ENCODE measurements around the gene PHYKPL.
"Not testable (repeated sequence)": the region's sequence is repeated elsewhere in the genome, so short reads cannot be mapped to it uniquely, and the experiment has no call there.

PHYKPL gene

DNA sequence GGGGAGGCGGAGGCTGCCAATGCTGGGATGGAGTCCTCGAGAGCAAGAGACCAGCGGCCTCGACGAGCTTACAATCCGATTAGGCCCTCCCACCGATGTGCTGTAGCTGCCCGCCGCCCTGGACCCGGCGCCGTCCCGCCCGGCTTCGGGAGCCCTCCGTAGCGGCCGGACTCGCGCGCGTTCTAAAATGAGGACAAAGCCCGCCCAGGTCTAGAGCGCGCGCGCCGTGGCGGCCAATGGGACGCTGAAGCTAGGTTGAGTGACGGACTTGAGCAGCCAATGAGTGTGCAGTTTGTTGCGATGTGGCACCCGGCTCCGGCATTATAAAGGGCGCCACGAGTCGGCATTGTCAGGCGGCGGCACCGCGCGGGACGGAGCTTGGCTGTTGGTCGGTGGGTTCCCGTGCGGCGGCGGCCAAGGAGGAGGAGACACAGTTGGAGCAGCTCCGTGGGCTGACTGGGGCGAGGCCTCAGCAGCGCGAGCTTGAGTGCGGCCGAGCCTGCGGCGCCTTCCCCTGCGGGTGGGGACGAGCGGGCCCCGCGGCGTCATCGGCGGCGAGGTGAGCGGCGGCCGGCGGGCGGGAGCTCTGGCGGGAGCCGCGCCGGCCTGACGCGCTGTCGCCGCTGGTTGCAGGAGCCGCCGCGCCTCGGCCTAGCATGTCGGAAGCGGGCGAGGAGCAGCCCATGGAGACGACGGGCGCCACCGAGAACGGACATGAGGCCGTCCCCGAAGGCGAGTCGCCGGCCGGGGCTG, 28.2 kb downstream of the PHYKPL start, which contains the start of gene HNRNPAB:
HNRNPAB (plus strand) TSS at position 352 of the 753 bp plus-strand sequence; CDS start at position 657, 305 bp downstream.
- Mint-ChIP-seq H3K9me3 (ENCODE audit: low read depth) (no peaks in the 10 kb centered on the region), H3K27ac (peak within 1 kb of the TSS; percentile 99), H3K27me3 (no peaks in the 10 kb centered on the region), H3K4me1 (ENCODE audit: low read depth) (peaks cover 30% of the 10 kb centered on the region), H3K36me3 (peaks cover 17% of the 10 kb centered on the region), H3K4me3 (peak within 1 kb of the TSS; percentile 97)

DNA sequence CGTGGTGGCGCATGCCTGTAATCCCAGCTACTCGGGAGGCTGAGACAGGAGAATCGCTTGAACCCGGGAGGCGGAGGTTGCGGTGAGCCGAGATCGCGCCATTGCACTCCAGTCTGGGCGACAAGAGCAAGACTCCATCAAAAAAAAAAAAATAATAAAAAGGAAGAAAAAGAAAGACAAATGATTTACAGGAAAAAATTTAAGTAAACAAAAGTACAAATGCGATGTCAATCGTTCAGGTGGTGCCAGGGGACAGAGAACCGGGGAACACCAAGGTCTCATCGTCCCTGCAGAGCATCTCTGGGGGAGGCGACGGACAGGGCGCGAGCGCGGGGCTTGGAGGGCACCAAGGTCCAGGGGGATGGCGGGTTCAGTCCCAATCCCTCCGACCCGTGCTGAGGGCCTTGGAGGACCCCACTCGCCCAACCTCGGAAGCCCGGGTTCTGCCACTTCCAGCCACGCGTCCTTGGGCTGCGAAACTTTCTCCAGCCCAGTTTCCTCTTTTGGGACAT, 28.9 kb downstream of the PHYKPL start:
- Mint-ChIP-seq H3K27me3 (no peaks in the 10 kb centered on the region), H3K4me1 (ENCODE audit: low read depth) (peaks cover 27% of the 10 kb centered on the region), H3K4me3 (peak overlapping the region; percentile 97), H3K27ac (peak overlapping the region; percentile 99), H3K9me3 (ENCODE audit: low read depth) (no peaks in the 10 kb centered on the region), H3K36me3 (peaks cover 17% of the 10 kb centered on the region)

DNA sequence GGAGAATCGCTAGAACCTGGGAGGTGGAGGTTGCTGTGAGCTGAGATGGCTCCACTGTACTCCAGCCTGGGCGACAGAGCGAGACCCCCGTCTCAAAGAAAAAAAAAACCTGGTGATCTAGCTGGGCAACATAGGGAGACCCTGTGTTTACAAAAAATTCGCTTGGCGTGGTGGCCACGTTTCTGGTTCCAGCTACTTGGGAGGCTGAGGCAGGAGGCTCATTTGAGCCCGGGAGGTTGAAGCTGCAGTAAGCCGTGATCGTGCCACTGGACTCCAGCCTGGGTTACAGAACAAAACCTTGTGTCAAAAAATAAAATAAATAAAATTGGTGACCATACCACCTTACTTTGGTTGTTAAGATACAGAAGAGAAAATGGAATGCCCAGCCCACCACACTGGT, 30.1 kb downstream of the PHYKPL start:
- Mint-ChIP-seq H3K36me3 (peaks cover 14% of the 10 kb centered on the region), H3K4me3 (peak overlapping the region; percentile 77), H3K27ac (no peak overlapping the region)

DNA sequence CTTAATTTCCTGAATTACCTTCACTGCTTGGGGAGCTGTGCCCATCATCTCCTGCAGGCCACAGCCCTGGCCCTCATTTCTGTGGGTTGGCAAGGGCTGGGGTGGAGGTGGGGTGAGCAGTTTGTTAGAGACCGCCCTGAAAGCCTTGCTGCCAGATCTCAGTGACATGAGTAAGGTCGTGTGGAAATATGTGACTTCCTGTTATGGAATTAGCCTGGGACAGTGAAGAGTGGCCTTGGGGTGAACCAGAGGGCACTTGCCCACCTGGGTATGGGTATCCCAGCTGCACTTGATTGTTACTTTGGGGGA, 30.7 kb downstream of the PHYKPL start:
- peak overlapping the region; percentile 51 for H3K4me3 Mint-ChIP-seq

More for the DNA sequence above, 30.1 kb downstream of the PHYKPL start:
- Mint-ChIP-seq H3K27me3 (no peaks in the 10 kb centered on the region), H3K4me1 (ENCODE audit: low read depth) (peaks cover 19% of the 10 kb centered on the region), H3K9me3 (ENCODE audit: low read depth) (no peaks in the 10 kb centered on the region)

DNA sequence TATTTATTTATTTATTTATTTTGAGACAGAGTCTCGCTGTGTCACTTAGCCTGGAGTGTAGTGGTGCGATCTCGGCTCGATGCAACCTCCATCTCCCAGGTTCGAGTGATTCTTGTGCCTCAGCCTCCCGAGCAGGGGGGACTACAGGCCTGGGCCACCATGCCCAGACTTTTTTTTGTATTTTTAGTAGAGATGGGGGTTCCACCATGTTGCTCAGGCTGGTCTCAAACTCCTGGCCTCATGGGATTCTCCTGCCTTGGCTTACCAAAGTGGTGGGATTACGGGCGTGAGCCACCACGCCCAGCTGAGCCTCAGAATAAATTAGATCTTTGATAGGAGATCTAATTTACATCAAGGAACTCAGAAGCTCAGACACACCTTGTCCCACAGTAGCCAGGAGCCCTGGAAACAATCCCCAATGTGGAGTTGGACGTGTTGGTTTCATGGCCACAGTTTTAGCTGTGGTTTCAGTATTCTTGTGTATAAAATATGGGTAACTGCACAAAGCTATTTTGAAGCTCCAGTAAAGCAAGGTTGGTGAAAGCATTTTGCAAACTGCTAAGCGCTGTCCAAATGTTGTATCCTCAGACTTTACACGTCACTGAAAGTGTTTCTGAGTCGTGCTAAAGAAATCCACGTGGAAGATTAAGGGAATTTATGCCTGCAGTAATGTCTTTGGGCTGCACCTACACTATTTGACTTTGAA, 31.2 kb downstream of the PHYKPL start:
- Mint-ChIP-seq H3K4me3 (peak overlapping the region; percentile 51), H3K4me1 (ENCODE audit: low read depth) (peaks cover 10% of the 10 kb centered on the region), H3K36me3 (peaks cover 9% of the 10 kb centered on the region), H3K9me3 (ENCODE audit: low read depth) (no peaks in the 10 kb centered on the region), H3K27me3 (no peaks in the 10 kb centered on the region), H3K27ac (no peak overlapping the region)

More for the DNA sequence above, 30.7 kb downstream of the PHYKPL start:
- H3K9me3 Mint-ChIP-seq (ENCODE audit: low read depth): no peaks in the 10 kb centered on the region
- peaks cover 12% of the 10 kb centered on the region for H3K36me3 Mint-ChIP-seq
- no peaks in the 10 kb centered on the region for H3K27me3 Mint-ChIP-seq
- peaks cover 14% of the 10 kb centered on the region for H3K4me1 Mint-ChIP-seq (ENCODE audit: low read depth)
- H3K27ac Mint-ChIP-seq: no peak overlapping the region

DNA sequence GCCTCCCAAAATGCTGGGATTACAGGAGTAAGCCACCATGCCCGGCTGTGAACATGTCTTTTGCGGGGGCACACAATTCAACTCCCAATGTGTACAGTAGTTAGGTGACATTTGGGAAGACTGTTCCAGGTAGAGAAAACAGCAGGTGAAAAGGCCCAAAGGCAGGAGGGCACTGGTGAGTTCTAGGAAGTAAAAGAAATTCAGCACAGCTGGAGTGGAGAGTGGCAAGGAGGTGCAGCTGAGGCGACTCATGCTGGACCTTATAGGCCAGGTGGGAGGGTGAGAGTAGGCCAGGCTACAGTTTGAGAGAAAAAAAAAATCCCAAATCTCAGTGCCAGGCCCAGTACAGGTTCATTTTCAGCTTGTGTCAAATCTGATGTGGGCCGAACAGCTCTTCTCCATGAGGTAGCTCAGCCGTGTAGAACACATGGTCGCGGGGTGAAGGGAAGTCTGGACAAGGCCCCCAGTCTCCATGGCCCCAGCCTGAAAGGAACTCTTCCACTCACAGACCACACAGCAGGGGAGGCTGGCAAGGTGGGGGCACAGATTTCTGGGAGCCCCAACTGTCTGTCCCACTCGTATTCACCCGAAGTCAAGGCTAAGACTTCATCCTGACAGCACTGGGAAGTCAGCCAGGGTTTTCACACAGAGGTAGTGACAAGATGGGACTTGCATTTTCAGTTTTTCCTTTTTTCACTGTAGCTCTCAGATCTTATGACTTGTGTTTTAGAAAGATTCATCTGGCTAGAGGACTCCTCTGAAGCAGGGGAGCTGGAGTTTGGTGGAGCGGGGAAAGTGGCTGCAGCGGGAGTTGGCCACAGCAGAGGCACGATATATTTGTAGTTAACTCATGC, 32.8 kb downstream of the PHYKPL start:
- no peak overlapping the region for H3K27ac Mint-ChIP-seq
- peaks cover 2% of the 10 kb centered on the region for H3K36me3 Mint-ChIP-seq
- no peak overlapping the region for H3K4me3 Mint-ChIP-seq
- H3K4me1 Mint-ChIP-seq (ENCODE audit: low read depth): peaks cover 2% of the 10 kb centered on the region
- H3K27me3 Mint-ChIP-seq: no peaks in the 10 kb centered on the region
- no peaks in the 10 kb centered on the region for H3K9me3 Mint-ChIP-seq (ENCODE audit: low read depth)

DNA sequence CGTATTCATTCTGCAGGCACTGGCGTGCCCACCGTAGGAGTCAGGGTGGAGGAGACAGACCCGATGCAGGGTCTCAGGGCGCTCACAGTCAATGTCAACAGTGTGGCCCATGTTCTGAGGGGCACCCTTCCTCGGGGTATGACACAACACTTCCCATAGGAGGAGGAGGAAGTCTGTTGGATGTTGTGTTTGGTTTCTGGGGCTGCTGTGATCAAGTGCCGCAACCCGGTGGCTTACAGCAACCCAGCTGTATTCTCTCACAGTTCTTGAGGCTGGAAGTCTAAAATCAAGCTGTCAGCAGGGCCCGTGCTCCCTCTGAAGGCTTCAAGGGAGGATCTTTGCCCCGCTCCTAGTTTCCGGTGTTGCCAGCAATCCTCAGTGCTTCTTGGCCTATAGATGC, 33.9 kb downstream of the PHYKPL start:
- Mint-ChIP-seq H3K4me1 (ENCODE audit: low read depth) (peaks cover 7% of the 10 kb centered on the region), H3K36me3 (no peaks in the 10 kb centered on the region), H3K9me3 (ENCODE audit: low read depth) (no peaks in the 10 kb centered on the region), H3K27me3 (no peaks in the 10 kb centered on the region), H3K4me3 (no peak overlapping the region), H3K27ac (no peak overlapping the region)

DNA sequence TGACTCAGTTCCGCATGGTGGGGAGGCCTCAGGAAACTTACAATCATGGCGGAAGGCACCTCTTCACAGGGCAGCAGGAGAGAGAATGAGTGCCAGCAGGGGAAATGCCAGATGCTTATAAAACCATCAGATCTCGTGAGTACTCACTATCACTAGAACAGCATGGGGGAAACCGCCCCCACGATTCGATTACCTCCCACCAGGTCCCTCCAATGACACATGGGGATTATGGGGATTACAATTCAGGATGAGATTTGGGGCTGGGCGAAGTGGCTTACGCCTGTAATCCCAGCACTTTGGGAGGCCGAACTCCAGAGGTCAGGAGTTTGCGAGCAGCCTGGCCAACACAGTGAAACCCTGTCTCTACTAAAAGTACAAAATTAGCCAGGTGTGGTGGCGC, 34.5 kb downstream of the PHYKPL start:
- peaks cover 11% of the 10 kb centered on the region for H3K4me1 Mint-ChIP-seq (ENCODE audit: low read depth)
- not testable (repeated sequence) for H3K27me3 Mint-ChIP-seq; H3K27ac Mint-ChIP-seq; H3K36me3 Mint-ChIP-seq; H3K4me3 Mint-ChIP-seq; H3K9me3 Mint-ChIP-seq (ENCODE audit: low read depth)

DNA sequence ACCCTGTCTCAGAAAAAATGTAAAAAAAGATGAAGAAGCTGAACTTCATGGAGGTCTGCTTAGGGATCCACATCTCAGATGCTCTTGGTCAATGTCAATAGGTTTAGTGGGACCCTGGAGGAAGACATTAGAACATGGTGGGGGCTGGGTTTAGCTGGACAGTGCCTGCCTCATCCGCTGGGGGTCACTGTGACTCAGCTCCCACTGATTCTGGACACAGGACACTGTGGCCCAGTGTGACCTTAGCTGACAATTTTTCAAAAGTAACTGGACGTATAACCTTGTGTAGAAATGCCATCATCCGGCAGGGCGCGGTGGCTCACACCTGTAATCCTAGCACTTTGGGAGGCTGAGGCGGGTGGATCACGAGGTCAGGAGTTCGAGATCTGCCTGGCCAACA, 35.6 kb downstream of the PHYKPL start:
- Mint-ChIP-seq H3K27ac (no peak overlapping the region), H3K4me1 (ENCODE audit: low read depth) (peaks cover 11% of the 10 kb centered on the region), H3K36me3 (peaks cover 3% of the 10 kb centered on the region), H3K9me3 (ENCODE audit: low read depth) (no peaks in the 10 kb centered on the region), H3K27me3 (peaks cover 7% of the 10 kb centered on the region), H3K4me3 (no peak overlapping the region)

DNA sequence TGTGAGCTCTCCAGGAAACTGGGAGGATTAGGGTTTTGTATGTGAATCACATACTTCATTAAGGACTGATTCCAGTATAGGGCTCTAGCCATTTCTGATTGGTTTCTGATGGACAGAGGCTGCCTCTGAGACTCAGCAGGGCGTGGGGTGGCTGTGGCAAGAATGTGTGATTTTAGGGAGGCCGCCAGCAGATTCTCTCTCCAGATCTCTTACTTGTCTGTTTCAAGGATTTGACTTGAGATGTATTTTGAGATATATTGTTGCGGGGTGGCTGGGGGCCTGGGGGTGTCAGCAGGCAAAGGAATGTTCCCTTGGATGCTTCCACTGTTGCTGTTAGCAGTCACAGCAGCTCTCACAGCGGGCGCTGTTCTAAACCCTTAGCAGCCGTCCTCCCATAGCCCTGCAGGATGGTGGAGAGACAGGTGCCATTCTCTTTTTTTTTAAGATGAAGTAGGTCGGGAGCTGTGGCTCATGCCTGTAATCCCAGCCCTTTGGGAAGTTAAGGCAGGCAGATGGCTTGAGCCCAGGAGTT, 36.3 kb downstream of the PHYKPL start:
- no peak overlapping the region for H3K27ac Mint-ChIP-seq
- peaks cover 11% of the 10 kb centered on the region for H3K4me1 Mint-ChIP-seq (ENCODE audit: low read depth)
- H3K36me3 Mint-ChIP-seq: peaks cover 3% of the 10 kb centered on the region
- H3K4me3 Mint-ChIP-seq: no peak overlapping the region
- peaks cover 7% of the 10 kb centered on the region for H3K27me3 Mint-ChIP-seq
- H3K9me3 Mint-ChIP-seq (ENCODE audit: low read depth): no peaks in the 10 kb centered on the region

DNA sequence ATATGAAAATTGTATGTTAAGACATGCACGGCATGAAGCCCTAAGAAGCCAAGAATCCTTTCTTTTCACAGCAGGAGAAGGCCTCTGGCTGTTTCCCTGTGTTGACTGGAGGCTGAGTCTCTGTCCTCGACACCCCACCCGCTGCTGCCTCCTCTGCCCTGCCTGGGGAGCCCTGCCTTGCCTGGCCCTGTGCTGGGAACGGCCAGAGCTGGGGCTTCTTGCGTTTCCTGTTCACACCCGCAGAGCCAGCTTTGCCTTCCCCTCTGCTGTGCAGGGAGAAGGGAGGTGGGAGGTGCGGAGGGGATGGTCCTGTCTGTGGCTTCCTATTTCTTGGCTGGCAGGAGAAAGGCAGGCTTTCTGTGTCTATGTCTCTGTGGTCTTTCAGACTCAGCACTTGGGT, 38.6 kb downstream of the PHYKPL start:
- Mint-ChIP-seq H3K27ac (no peak overlapping the region), H3K36me3 (peaks cover 3% of the 10 kb centered on the region), H3K9me3 (ENCODE audit: low read depth) (no peaks in the 10 kb centered on the region), H3K4me3 (no peak overlapping the region), H3K4me1 (ENCODE audit: low read depth) (peaks cover 11% of the 10 kb centered on the region), H3K27me3 (peaks cover 7% of the 10 kb centered on the region)

DNA sequence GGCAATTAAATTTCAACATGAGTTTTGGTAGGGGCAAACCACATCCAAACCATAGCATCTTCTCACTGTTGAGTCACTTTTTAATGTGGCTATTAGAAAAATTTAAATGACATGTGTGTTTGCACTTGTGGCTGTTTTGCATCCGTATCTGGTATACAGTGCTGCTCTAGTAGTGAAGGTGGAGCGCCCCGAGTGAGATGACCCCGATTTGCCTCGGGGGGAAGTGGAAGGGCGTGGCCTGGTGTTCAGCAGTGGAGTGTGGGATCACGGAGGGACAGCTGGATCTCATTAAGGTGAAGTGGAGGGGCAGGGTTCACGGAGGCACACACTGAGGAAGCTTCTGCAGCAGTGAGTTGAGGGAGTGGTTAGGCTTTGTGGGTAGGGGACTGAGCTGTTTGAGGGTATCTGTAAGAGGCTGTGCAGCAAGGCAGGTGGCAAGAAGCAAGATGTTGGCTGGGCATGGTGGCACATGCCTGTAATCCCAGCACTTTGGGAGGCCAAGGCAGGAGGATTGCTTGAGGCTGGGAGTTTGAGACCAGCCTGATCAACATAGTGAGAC, 39.3 kb downstream of the PHYKPL start:
- Mint-ChIP-seq H3K4me1 (ENCODE audit: low read depth) (peaks cover 11% of the 10 kb centered on the region), H3K27me3 (peaks cover 7% of the 10 kb centered on the region), H3K4me3 (no peak overlapping the region), H3K27ac (no peak overlapping the region), H3K36me3 (peaks cover 3% of the 10 kb centered on the region), H3K9me3 (ENCODE audit: low read depth) (no peaks in the 10 kb centered on the region)

DNA sequence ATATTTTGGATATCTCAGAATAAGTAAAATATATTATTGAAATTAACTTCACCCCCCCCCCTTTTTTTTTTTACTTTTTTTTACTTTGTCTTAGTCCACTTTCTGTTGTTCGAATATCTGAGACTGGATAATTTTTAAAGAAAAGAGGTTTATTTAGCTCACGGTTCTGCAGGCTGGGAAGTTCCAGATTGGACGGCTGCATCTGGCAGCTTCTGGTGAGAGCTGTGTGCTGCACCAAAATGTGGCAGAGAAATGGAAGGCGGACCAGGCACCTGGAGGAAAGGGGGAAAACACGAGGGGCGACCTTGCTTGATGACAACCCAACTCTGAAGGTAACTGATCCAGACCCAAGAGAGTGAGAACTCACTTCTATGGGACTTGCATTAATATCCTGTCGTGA, 39.8 kb downstream of the PHYKPL start:
- H3K27ac Mint-ChIP-seq: peak overlapping the region; percentile 17
- H3K36me3 Mint-ChIP-seq: peaks cover 3% of the 10 kb centered on the region
- H3K27me3 Mint-ChIP-seq: peaks cover 7% of the 10 kb centered on the region
- peaks cover 11% of the 10 kb centered on the region for H3K4me1 Mint-ChIP-seq (ENCODE audit: low read depth)
- H3K9me3 Mint-ChIP-seq (ENCODE audit: low read depth): no peaks in the 10 kb centered on the region
- H3K4me3 Mint-ChIP-seq: no peak overlapping the region

DNA sequence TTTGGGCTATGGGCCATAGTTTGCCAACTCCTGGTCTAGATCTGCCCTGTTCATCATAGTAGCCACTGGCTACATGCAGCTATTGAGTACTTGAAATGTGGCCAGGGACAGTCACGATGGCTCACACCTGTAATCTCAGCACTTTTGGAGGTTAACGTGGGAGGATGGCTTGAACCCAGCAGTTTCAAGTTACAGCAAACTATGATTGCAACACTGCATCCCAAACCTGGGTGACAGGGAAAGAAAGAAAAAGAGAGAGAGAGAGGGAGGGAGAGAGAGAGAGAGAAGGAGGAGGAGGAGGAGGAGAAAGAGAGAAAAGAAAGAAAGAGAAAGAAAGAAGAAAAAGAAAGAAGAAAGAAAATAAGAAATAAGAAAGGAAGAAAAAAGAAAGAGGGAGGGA, 40.4 kb downstream of the PHYKPL start:
- Mint-ChIP-seq H3K9me3 (ENCODE audit: low read depth) (no peaks in the 10 kb centered on the region), H3K27me3 (peaks cover 7% of the 10 kb centered on the region), H3K27ac (no peak overlapping the region), H3K36me3 (peaks cover 3% of the 10 kb centered on the region), H3K4me3 (no peak overlapping the region), H3K4me1 (ENCODE audit: low read depth) (peaks cover 11% of the 10 kb centered on the region)

All from activated naive CD8-positive, alpha-beta T cell (primary cell).